ENCODE data around the gene PCBP3. TPM values are rescaled to one million over a fixed set of nuclear protein-coding genes. Genes with fewer than 3 reads are reported as not detected.
"Not testable (repeated sequence)": the region's sequence is repeated elsewhere in the genome, so short reads cannot be mapped to it uniquely, and the experiment has no call there.

PCBP3 gene
- total RNA-seq, 4 donors from 2014 or later, result 0.13 to 0.26 TPM; not detected in 2

DNA sequence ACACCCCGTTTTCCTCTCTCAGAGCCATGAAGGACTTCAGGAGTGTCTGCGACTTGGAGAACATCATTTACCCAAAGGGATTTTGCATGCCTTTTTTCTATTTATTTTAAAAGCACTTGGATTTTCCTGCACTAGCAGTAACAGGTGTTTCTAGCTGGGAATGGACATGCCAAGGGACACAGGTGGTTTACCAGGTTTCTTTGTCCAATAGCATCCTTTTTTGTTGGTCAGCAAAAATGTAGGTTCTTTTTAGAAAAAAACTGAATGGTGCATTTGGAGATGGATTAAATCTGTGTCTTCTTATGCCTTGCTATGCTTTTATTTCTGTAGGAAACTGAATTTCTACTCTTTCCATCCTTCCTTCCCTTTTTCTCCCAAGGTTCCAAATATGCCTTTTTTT, 205.3 kb downstream of the PCBP3 start:
- no peak for DNase-seq
- H3K27me3 ChIP-seq, result peaks cover 0 to 5% (median 3%) of the 10 kb centered on the region in 3 donors
- ATAC-seq, result no peak
- peaks cover 0 to 7% of the 10 kb centered on the region in 2 donors for H3K4me1 ChIP-seq
- no peak overlapping the region for H3K4me3 ChIP-seq
- H3K9me3 ChIP-seq, result no peaks in the 10 kb centered on the region
- in situ Hi-C loops (cut with MboI; ENCODE audit: low sequenced_read_pairs in 4 of 4) (no loop called here), intact Hi-C loops (cut with DNase I; ENCODE audit: low total_unique reads) (no loop called here)
- H3K27ac ChIP-seq, result no peak overlapping the region
- TF ChIP-seq, protein P1, sequence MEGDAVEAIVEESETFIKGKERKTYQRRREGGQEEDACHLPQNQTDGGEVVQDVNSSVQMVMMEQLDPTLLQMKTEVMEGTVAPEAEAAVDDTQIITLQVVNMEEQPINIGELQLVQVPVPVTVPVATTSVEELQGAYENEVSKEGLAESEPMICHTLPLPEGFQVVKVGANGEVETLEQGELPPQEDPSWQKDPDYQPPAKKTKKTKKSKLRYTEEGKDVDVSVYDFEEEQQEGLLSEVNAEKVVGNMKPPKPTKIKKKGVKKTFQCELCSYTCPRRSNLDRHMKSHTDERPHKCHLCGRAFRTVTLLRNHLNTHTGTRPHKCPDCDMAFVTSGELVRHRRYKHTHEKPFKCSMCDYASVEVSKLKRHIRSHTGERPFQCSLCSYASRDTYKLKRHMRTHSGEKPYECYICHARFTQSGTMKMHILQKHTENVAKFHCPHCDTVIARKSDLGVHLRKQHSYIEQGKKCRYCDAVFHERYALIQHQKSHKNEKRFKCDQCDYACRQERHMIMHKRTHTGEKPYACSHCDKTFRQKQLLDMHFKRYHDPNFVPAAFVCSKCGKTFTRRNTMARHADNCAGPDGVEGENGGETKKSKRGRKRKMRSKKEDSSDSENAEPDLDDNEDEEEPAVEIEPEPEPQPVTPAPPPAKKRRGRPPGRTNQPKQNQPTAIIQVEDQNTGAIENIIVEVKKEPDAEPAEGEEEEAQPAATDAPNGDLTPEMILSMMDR (IDR thresholded peaks at IDR 0.05 in 4 of 5, conservative IDR thresholded peaks at IDR 0.05 in 1 of 5), result no peak
- no peak for TF ChIP-seq POLR2A (IDR thresholded peaks at IDR 0.05)
- H3K36me3 ChIP-seq, result no peaks in the 10 kb centered on the region

DNA sequence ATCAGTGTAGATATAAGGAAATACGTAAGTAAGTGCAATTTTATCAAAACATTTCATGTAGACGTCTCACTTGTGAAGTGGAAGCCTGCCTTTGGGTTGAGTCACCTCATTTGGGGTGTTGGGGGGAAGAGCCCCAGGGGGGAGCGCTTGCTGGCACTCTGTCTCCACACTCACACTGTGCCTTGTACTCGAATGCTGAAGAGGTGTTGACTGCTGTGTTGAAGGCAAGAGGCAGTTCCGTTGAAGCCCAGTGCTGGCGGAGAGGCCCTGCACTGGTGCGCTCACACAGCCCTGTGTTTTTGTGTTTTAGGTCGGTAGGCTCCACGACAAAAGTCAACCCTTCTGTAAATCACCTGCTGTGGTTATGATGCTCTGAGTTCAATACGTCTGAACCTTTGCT, 206.1 kb downstream of the PCBP3 start:
- in situ Hi-C loops (cut with MboI; ENCODE audit: low sequenced_read_pairs in 4 of 4), result no loop called here
- TF ChIP-seq, protein P1 (IDR thresholded peaks at IDR 0.05 in 4 of 5, conservative IDR thresholded peaks at IDR 0.05 in 1 of 5), result no peak
- no peak for TF ChIP-seq POLR2A (IDR thresholded peaks at IDR 0.05)
- Histone ChIP-seq H3K4me1 (peaks cover 0 to 7% of the 10 kb centered on the region in 2 donors), H3K27ac (no peak overlapping the region), H3K9me3 (no peaks in the 10 kb centered on the region), H3K27me3 (peaks cover 0 to 5% (median 3%) of the 10 kb centered on the region in 3 donors), H3K36me3 (no peaks in the 10 kb centered on the region), H3K4me3 (no peak overlapping the region)
- DNase-seq (no peak), ATAC-seq (no peak)
- intact Hi-C loops (cut with DNase I; ENCODE audit: low total_unique reads), result no loop called here

DNA sequence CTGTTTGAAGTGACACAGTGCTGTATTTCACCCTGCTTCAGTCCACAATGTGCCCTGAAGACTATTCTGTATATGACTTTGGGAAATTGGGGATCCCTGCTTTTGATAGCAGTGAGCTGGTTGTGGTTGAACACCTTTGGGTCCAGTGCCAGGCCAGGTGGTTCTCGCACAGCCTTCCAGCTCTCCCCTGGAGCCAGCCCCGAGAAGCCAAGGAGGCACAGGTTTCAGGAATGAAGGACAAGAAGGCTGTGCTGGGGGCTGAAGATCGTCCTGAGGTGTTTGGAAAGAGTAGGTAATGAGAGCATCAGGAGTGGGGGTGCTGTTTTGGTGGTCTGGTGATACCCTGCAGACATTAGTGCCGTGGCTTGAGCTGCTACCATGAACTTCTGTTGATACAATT, 206.7 kb downstream of the PCBP3 start:
- Histone ChIP-seq H3K4me3 (no peak overlapping the region), H3K27ac (no peak overlapping the region), H3K9me3 (no peaks in the 10 kb centered on the region), H3K27me3 (peaks cover 0 to 5% (median 3%) of the 10 kb centered on the region in 3 donors), H3K36me3 (no peaks in the 10 kb centered on the region), H3K4me1 (peaks cover 0 to 7% of the 10 kb centered on the region in 2 donors)
- DNase-seq (no peak), ATAC-seq (no peak)
- TF ChIP-seq, protein P1 (IDR thresholded peaks at IDR 0.05 in 4 of 5, conservative IDR thresholded peaks at IDR 0.05 in 1 of 5), result no peak
- no peak for TF ChIP-seq POLR2A (IDR thresholded peaks at IDR 0.05)
- intact Hi-C loops (cut with DNase I; ENCODE audit: low total_unique reads) (no loop called here), in situ Hi-C loops (cut with MboI; ENCODE audit: low sequenced_read_pairs in 4 of 4) (no loop called here)

DNA sequence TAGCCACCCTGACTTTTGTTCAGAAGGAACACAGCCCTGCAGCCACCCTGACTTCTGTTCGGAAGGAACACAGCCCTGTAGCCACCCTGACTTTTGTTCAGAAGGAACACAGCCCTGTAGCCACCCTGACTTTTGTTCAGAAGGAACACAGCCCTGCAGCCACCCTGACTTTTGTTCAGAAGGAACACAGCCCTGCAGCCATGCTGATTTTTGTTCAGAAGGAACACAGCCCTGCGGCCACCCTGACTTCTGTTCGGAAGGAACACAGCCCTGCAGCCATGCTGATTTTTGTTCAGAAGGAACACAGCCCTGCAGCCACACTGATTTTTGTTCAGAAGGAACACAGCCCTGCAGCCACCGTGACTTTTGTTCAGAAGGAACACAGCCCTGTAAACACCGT, 208.9 kb downstream of the PCBP3 start:
- H3K9me3 ChIP-seq; H3K4me1 ChIP-seq; H3K36me3 ChIP-seq; H3K4me3 ChIP-seq; DNase-seq; in situ Hi-C loops (cut with MboI; ENCODE audit: low sequenced_read_pairs in 4 of 4); ATAC-seq; intact Hi-C loops (cut with DNase I; ENCODE audit: low total_unique reads); H3K27ac ChIP-seq: not testable (repeated sequence)
- H3K27me3 ChIP-seq, result peaks cover 0 to 10% (median 5%) of the 10 kb centered on the region in 3 donors

DNA sequence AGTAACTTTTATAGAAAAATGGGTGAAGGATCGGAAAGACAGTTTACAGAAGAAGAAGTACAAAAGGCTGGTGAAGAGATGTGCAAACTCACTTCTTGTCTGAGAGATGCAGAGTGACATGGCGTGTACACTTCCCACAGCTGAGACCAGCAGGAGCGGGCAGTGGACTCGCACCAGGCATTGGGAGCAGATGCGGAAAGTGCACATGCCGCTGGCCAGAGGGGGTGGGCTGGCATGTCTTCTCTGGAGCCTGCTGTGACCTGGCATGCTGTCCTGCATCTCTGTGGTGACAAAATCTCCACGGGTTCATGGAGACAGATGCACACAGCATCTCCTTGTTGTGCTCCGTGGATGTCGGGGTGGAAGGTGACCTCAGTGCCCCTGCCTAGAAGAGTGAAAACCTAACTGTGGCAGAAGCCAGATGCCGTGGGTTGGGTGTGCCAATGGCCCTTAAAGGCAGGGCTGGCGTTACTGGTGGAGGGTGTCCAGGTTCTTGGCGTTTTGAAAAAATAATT, 209.4 kb downstream of the PCBP3 start:
- no peak for DNase-seq
- Histone ChIP-seq H3K27me3 (peaks cover 0 to 10% (median 5%) of the 10 kb centered on the region in 3 donors), H3K27ac (no peak overlapping the region), H3K36me3 (no peaks in the 10 kb centered on the region), H3K9me3 (no peaks in the 10 kb centered on the region), H3K4me3 (no peak overlapping the region), H3K4me1 (no peaks in the 10 kb centered on the region)
- no peak for ATAC-seq
- TF ChIP-seq, protein P1 (IDR thresholded peaks at IDR 0.05 in 4 of 5, conservative IDR thresholded peaks at IDR 0.05 in 1 of 5), result no peak
- TF ChIP-seq POLR2A (IDR thresholded peaks at IDR 0.05), result no peak
- intact Hi-C loops (cut with DNase I; ENCODE audit: low total_unique reads), result no loop called here
- in situ Hi-C loops (cut with MboI; ENCODE audit: low sequenced_read_pairs in 4 of 4), result no loop called here

All from gastrocnemius medialis (tissue), 4 donors.